Cerebellar cortex (tissue), 1 donor: ENCODE measurements around the gene GSG1L.

ENCODE experiments used
- DNase-seq: peaks from one replicate; pipeline ENCODE4 v3.0.0-alpha.2; 2015; ENCODE audit warnings: low spot score

GSG1L gene

DNA sequence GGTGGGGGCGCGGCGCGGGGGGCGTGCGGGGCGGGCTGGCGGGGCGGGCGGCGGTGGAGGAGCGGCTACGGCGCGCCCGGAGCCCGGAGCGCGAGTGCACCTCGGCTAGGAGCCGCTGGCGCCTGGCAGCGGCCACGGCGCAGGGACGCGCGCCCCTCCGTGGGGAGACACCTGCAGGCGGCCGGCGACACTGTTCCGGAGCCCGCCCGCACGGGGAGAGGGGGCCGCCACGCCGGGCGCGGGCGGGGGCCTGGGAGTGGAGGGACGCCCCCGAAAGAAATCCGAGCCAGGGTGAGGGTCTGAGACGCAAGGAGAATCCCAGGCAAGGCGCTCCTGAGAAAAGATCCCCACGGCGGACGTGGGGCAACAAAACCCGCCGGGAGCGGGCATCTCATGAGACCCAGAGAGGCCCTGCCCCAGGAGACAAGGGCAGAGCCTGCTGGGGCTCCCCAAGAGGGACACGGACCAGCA is at the start of gene GSG1L:
Gene GSG1L, minus strand, starts transcription at position 124 of the 471 bp plus-strand sequence. CDS start 290 bp downstream, outside the sequence.
- no peak for DNase-seq

GRCh38 chr16:28112908-28113307 is 49.4 kb upstream of the GSG1L start:
- no peak for DNase-seq

- no peak for DNase-seq
These were observed 47.5 kb upstream of the GSG1L start for GRCh38 chr16:28110977-28111376.

GRCh38 chr16:28110479-28110878 is 47.0 kb upstream of the GSG1L start:
- DNase-seq, result no peak

DNA sequence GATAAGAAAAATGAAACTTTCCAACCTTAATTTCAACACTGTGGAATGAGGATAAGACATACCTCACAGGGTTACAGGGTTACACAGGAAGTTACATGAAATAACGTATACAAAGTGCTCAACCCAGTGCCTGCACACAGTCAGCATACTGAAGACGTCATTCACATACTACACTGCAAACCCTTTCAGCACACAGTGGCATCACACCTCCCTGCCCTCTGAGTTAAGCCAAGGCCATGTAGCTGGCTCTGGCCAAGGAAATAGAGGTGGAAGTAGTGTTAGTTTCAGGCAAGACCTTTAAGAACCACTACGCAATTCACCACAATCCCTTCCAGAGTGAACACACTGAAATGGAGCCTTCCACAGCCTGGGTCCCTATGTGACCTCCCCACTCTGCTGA is 46.6 kb upstream of the GSG1L start:
- no peak for DNase-seq

GRCh38 chr16:28108590-28109247 is 45.2 kb upstream of the GSG1L start:
- no peak for DNase-seq

GRCh38 chr16:28107232-28107631 is 43.7 kb upstream of the GSG1L start:
- DNase-seq, result no peak

- no peak for DNase-seq
These were observed 43.1 kb upstream of the GSG1L start for GRCh38 chr16:28106467-28107215.

DNA sequence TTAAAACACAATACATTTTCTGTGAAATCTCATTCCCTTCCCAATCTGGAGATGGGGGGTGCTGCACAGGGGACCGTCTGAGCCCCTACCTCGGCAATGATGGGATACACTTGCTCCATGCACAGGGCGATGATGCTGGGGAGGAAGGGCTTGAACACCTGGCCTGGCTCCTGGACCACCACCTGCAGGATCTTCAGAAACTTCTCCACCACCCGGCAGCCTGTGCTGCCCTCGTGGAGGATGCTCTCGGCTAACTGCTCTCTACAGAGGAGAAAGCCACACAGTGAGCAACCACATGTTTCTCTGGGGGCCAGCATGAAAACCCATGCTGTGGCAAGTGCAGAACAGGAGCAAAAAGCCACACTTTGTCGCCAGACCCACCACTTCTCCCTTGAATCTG is 42.4 kb upstream of the GSG1L start:
- DNase-seq, result no peak

DNA sequence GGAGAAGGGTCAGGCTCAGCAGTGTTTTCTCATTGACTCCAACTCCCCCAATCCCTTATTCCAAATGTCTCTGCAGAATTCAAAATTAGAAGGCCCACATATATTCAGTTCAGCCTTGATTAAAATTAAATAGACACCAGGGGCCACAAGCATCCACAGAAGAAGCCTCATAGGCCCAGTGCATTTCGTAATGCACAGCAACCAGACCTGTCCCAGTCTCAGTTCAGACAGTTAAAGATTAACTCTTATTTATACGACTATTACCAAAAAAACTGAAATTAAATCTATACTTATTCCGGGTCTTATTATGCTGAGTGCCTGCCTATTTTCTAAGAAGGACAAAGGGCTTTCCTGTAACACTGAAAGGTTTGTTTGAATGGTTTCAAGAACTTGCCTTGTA is 41.8 kb upstream of the GSG1L start:
- DNase-seq, result no peak

GRCh38 chr16:28104404-28104803 is 40.9 kb upstream of the GSG1L start:
- no peak for DNase-seq

- DNase-seq, result no peak
These were observed 40.1 kb upstream of the GSG1L start for GRCh38 chr16:28103516-28104170.

GRCh38 chr16:28101533-28101890 is 38.0 kb upstream of the GSG1L start:
- DNase-seq, result no peak

- DNase-seq, result no peak
These were observed 37.5 kb upstream of the GSG1L start for GRCh38 chr16:28100810-28101532.

GRCh38 chr16:28098959-28099945 is 35.7 kb upstream of the GSG1L start:
- DNase-seq, result peak; percentile 21

DNA sequence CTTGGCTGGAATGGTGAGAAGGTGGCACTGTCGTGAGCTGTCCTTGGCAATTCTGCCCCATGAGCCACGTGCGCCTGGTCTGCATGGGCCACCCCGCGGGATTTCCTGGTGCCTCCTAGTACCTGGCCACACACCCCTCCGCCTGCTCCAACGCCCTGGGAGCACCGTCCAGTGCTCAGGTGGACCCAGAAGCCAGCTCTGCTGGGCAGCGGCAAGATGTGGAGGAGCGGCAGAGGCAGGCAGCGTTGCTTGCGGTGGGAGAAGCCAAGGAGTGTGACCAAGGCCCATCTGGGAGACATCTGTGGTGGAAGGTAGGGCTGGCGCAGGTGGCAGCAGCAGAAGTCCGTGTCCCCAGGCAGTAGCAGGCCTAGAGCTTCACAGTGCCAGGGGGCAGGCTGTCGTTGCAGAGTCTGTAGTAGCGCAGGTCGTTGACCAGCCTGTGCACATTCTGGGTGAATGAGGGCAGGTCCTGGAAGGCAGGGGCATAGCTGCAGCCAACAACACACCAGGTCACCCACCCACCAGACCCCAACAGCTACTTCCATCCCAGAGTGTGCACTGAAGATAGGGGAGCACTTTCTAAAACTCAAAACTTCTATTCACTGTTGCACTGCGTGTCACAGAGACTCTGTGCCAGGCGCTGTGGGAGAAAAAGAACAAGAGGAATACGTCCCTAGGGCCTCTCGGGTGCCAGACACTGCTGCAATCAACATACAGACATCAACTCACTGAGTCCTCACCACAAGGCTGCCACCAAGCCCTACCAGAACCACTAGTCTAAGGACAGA is 34.9 kb upstream of the GSG1L start:
- no peak for DNase-seq

GRCh38 chr16:28096983-28097899 is 33.7 kb upstream of the GSG1L start:
- DNase-seq, result no peak

GRCh38 chr16:28093385-28093725 is 29.8 kb upstream of the GSG1L start:
- no peak for DNase-seq

- DNase-seq, result no peak
These were observed 29.3 kb upstream of the GSG1L start for GRCh38 chr16:28092721-28093384.
